Effector memory CD8-positive, alpha-beta T cell (primary cell): ENCODE data around the gene P2RX3.
A peak's percentile ranks its signal among the peaks of the same experiment; 100 is the strongest.

ENCODE experiments used
- ATAC-seq: fragments of 150-1000 bp; cut with Tn5 transposase; replicated peaks from 2 replicates; pipeline ENCODE4 v1.10.0; 2021; ENCODE audit warnings: mild to moderate bottlenecking, moderate library complexity
- DNase-seq, 3 experiments: peaks; one replicate each; pipeline ENCODE4 v3.0.0; 2021
- H3K27ac Mint-ChIP-seq, 2 donors: one replicate each; pipeline ENCODE4 v1.8.0; 2022; ENCODE audit warnings: mild to moderate bottlenecking in 2 of 2, mixed read lengths in 2 of 2, moderate library complexity in 2 of 2
- H3K27me3 Mint-ChIP-seq, 2 donors: one replicate each; pipeline ENCODE4 v1.8.0; 2022; ENCODE audit warnings: mixed read lengths in 2 of 2
- H3K36me3 Mint-ChIP-seq: one replicate; pipeline ENCODE4 v1.8.0; 2022; ENCODE audit warnings: mild to moderate bottlenecking, moderate library complexity, mixed read lengths; ENCODE audit not compliant: insufficient read depth
- H3K4me1 Mint-ChIP-seq, 2 donors: one replicate each; pipeline ENCODE4 v1.8.0; 2022; ENCODE audit warnings: low read depth in 2 of 2, mixed read lengths in 2 of 2
- H3K4me3 Mint-ChIP-seq, 2 donors: one replicate each; pipeline ENCODE4 v1.8.0; 2022; ENCODE audit warnings: mild to moderate bottlenecking in 2 of 2, mixed read lengths in 2 of 2, moderate library complexity in 2 of 2
- H3K9me3 Mint-ChIP-seq, 2 donors: one replicate each; pipeline ENCODE4 v1.8.0; 2022; ENCODE audit warnings: mixed read lengths in 2 of 2

P2RX3 gene

GRCh38 chr11:57368106-57368844, 30.1 kb downstream of the P2RX3 start:
- no peaks in the 10 kb centered on the region for H3K9me3 Mint-ChIP-seq
- no peaks in the 10 kb centered on the region for H3K36me3 Mint-ChIP-seq
- H3K27me3 Mint-ChIP-seq: peaks cover 6 to 43% of the 10 kb centered on the region in 2 donors
- ATAC-seq: no peak
- DNase-seq: no peak
- no peak overlapping the region for H3K4me3 Mint-ChIP-seq
- no peaks in the 10 kb centered on the region for H3K4me1 Mint-ChIP-seq
- H3K27ac Mint-ChIP-seq: no peak overlapping the region

GRCh38 chr11:57368845-57369232, 30.7 kb downstream of the P2RX3 start:
- peaks cover 5 to 38% of the 10 kb centered on the region in 2 donors for H3K27me3 Mint-ChIP-seq
- DNase-seq (no peak), ATAC-seq (no peak)
- H3K4me1 Mint-ChIP-seq: no peaks in the 10 kb centered on the region
- no peaks in the 10 kb centered on the region for H3K9me3 Mint-ChIP-seq
- H3K4me3 Mint-ChIP-seq: no peak overlapping the region
- no peaks in the 10 kb centered on the region for H3K36me3 Mint-ChIP-seq
- no peak overlapping the region for H3K27ac Mint-ChIP-seq

GRCh38 chr11:57370251-57370650, 32.1 kb downstream of the P2RX3 start:
- H3K9me3 Mint-ChIP-seq: no peaks in the 10 kb centered on the region
- no peaks in the 10 kb centered on the region for H3K4me1 Mint-ChIP-seq
- H3K27ac Mint-ChIP-seq: peak overlapping the region in 1 of 2 donors; percentile 32
- H3K4me3 Mint-ChIP-seq: no peak overlapping the region
- ATAC-seq (no peak), DNase-seq (no peak)
- H3K27me3 Mint-ChIP-seq: peaks cover 0 to 30% of the 10 kb centered on the region in 2 donors
- no peaks in the 10 kb centered on the region for H3K36me3 Mint-ChIP-seq

GRCh38 chr11:57370941-57371340, 32.8 kb downstream of the P2RX3 start:
- Mint-ChIP-seq H3K36me3 (no peaks in the 10 kb centered on the region), H3K27me3 (peaks cover 0 to 24% of the 10 kb centered on the region in 2 donors), H3K4me1 (no peaks in the 10 kb centered on the region), H3K27ac (peak overlapping the region in 1 of 2 donors; percentile 32), H3K4me3 (no peak overlapping the region), H3K9me3 (no peaks in the 10 kb centered on the region)
- DNase-seq (no peak), ATAC-seq (no peak)

GRCh38 chr11:57373146-57373545, 35.0 kb downstream of the P2RX3 start:
- peak overlapping the region in 1 of 2 donors; percentile 42 for H3K27ac Mint-ChIP-seq
- peaks cover 0 to 12% of the 10 kb centered on the region in 2 donors for H3K27me3 Mint-ChIP-seq
- ATAC-seq (no peak), DNase-seq (no peak)
- H3K36me3 Mint-ChIP-seq: no peaks in the 10 kb centered on the region
- no peaks in the 10 kb centered on the region for H3K9me3 Mint-ChIP-seq
- no peak overlapping the region for H3K4me3 Mint-ChIP-seq
- H3K4me1 Mint-ChIP-seq: no peaks in the 10 kb centered on the region

- ATAC-seq (no peak), DNase-seq (no peak)
- Mint-ChIP-seq H3K27ac (no peak overlapping the region), H3K4me3 (no peak overlapping the region), H3K27me3 (peaks cover 0 to 9% of the 10 kb centered on the region in 2 donors), H3K36me3 (no peaks in the 10 kb centered on the region), H3K9me3 (no peaks in the 10 kb centered on the region), H3K4me1 (no peaks in the 10 kb centered on the region)
Observed at GRCh38 chr11:57374966-57375365, 36.8 kb downstream of the P2RX3 start.

- H3K27me3 Mint-ChIP-seq: peaks cover 4 to 11% of the 10 kb centered on the region in 2 donors
- ATAC-seq (no peak), DNase-seq (no peak)
- no peaks in the 10 kb centered on the region for H3K36me3 Mint-ChIP-seq
- H3K27ac Mint-ChIP-seq: no peak overlapping the region
- no peaks in the 10 kb centered on the region for H3K4me1 Mint-ChIP-seq
- H3K4me3 Mint-ChIP-seq: no peak overlapping the region
- H3K9me3 Mint-ChIP-seq: no peaks in the 10 kb centered on the region
Observed at GRCh38 chr11:57375490-57375889, 37.3 kb downstream of the P2RX3 start.

GRCh38 chr11:57376095-57377090, 38.2 kb downstream of the P2RX3 start:
- Mint-ChIP-seq H3K4me1 (no peaks in the 10 kb centered on the region), H3K9me3 (no peaks in the 10 kb centered on the region), H3K27me3 (peaks cover 6 to 15% of the 10 kb centered on the region in 2 donors), H3K27ac (no peak overlapping the region), H3K4me3 (no peak overlapping the region), H3K36me3 (no peaks in the 10 kb centered on the region)
- ATAC-seq: no peak
- no peak for DNase-seq

GRCh38 chr11:57377107-57377506, 39.0 kb downstream of the P2RX3 start:
- no peak overlapping the region for H3K27ac Mint-ChIP-seq
- ATAC-seq (no peak), DNase-seq (no peak)
- H3K36me3 Mint-ChIP-seq: no peaks in the 10 kb centered on the region
- no peak overlapping the region for H3K4me3 Mint-ChIP-seq
- H3K27me3 Mint-ChIP-seq: peaks cover 8 to 22% of the 10 kb centered on the region in 2 donors
- no peaks in the 10 kb centered on the region for H3K9me3 Mint-ChIP-seq
- H3K4me1 Mint-ChIP-seq: no peaks in the 10 kb centered on the region

GRCh38 chr11:57378186-57378585, 40.0 kb downstream of the P2RX3 start:
- Mint-ChIP-seq H3K27me3 (peaks cover 17 to 33% of the 10 kb centered on the region in 2 donors), H3K36me3 (no peaks in the 10 kb centered on the region)

GRCh38 chr11:57379732-57380131, 41.6 kb downstream of the P2RX3 start:
- Mint-ChIP-seq H3K36me3 (no peaks in the 10 kb centered on the region), H3K4me1 (no peaks in the 10 kb centered on the region), H3K27me3 (peaks cover 17 to 39% of the 10 kb centered on the region in 2 donors), H3K9me3 (no peaks in the 10 kb centered on the region), H3K4me3 (no peak overlapping the region), H3K27ac (no peak overlapping the region)
- DNase-seq: no peak
- ATAC-seq: no peak

More at GRCh38 chr11:57378186-57378585, 40.0 kb downstream of the P2RX3 start:
- Mint-ChIP-seq H3K27ac (no peak overlapping the region), H3K4me3 (no peak overlapping the region), H3K9me3 (no peaks in the 10 kb centered on the region), H3K4me1 (no peaks in the 10 kb centered on the region)
- ATAC-seq (no peak), DNase-seq (no peak)

GRCh38 chr11:57380975-57381374, 42.8 kb downstream of the P2RX3 start, which contains the start of gene PRG3:
TSS of gene PRG3 (minus strand) at chr11:57381150. CDS start at chr11:57380708, 442 bp downstream.
- H3K27ac Mint-ChIP-seq: no peak within 1 kb of the TSS
- no peak for ATAC-seq
- no peaks in the 10 kb centered on the region for H3K9me3 Mint-ChIP-seq
- peaks cover 17 to 46% of the 10 kb centered on the region in 2 donors for H3K27me3 Mint-ChIP-seq
- no peak for DNase-seq
- no peaks in the 10 kb centered on the region for H3K36me3 Mint-ChIP-seq
- H3K4me1 Mint-ChIP-seq: no peaks in the 10 kb centered on the region
- H3K4me3 Mint-ChIP-seq: no peak within 1 kb of the TSS

GRCh38 chr11:57386178-57386940, 48.2 kb downstream of the P2RX3 start:
- Mint-ChIP-seq H3K27me3 (peaks cover 11 to 43% of the 10 kb centered on the region in 2 donors), H3K9me3 (no peaks in the 10 kb centered on the region), H3K36me3 (no peaks in the 10 kb centered on the region), H3K4me3 (no peak overlapping the region), H3K4me1 (no peaks in the 10 kb centered on the region), H3K27ac (no peak overlapping the region)
- DNase-seq: no peak
- ATAC-seq: no peak
